GM13976 (cell line): Measurements from ENCODE around the gene CCDC85A.

Source experiments
- DNase-seq: peaks from one replicate; pipeline ENCODE4 v3.0.0; 2012; ENCODE audit warnings: low spot score
- CTCF ChIP-seq: IDR thresholded peaks from 2 replicates; pipeline ENCODE4 v1.5.1; 2012; ENCODE audit warnings: borderline replicate concordance, mild to moderate bottlenecking; ENCODE audit not compliant: insufficient read depth; ENCODE audit errors: extremely low read depth, missing control alignments, control extremely low read depth
- in situ Hi-C: fragments of 300-500 bp; cut with MboI; formaldehyde crosslinking; loops from one replicate; pipeline ENCODE4 v1.12.0; 2022; ENCODE audit warnings: low sequenced_read_pairs, mixed read lengths, inconsistent platforms; ENCODE audit not compliant: unreplicated experiment

CCDC85A gene

GRCh38 chr2:56372071-56372656 lies 188.4 kb downstream of the CCDC85A start:
- TF ChIP-seq CTCF = no peak
- DNase-seq = no peak
- in situ Hi-C loops = no loop called here

- TF ChIP-seq CTCF = no peak
- in situ Hi-C loops = no loop called here
- no peak for DNase-seq
Observed at GRCh38 chr2:56375251-56375650, 191.5 kb downstream of the CCDC85A start.

GRCh38 chr2:56376699-56377665 lies 193.2 kb downstream of the CCDC85A start:
- in situ Hi-C loops = no loop called here
- TF ChIP-seq CTCF = no peak
- DNase-seq = no peak

GRCh38 chr2:56379066-56379465 lies 195.3 kb downstream of the CCDC85A start:
- no peak for TF ChIP-seq CTCF
- no peak for DNase-seq
- in situ Hi-C loops = no loop called here

- in situ Hi-C loops = no loop called here
- TF ChIP-seq CTCF = no peak
- no peak for DNase-seq
Observed at GRCh38 chr2:56380861-56381260, 197.1 kb downstream of the CCDC85A start.

- DNase-seq = no peak
- in situ Hi-C loops = no loop called here
- TF ChIP-seq CTCF = no peak
Observed at GRCh38 chr2:56382466-56382865, 198.7 kb downstream of the CCDC85A start.
